Measurements from ENCODE around the gene SLC43A3.
"Not testable (repeated sequence)": the region's sequence is repeated elsewhere in the genome, so short reads cannot be mapped to it uniquely, and the experiment has no call there.

Gene SLC43A3

GRCh38 chr11:57459164-57460021 is 32.5 kb upstream of the SLC43A3 start:
- no peak for DNase-seq

DNA sequence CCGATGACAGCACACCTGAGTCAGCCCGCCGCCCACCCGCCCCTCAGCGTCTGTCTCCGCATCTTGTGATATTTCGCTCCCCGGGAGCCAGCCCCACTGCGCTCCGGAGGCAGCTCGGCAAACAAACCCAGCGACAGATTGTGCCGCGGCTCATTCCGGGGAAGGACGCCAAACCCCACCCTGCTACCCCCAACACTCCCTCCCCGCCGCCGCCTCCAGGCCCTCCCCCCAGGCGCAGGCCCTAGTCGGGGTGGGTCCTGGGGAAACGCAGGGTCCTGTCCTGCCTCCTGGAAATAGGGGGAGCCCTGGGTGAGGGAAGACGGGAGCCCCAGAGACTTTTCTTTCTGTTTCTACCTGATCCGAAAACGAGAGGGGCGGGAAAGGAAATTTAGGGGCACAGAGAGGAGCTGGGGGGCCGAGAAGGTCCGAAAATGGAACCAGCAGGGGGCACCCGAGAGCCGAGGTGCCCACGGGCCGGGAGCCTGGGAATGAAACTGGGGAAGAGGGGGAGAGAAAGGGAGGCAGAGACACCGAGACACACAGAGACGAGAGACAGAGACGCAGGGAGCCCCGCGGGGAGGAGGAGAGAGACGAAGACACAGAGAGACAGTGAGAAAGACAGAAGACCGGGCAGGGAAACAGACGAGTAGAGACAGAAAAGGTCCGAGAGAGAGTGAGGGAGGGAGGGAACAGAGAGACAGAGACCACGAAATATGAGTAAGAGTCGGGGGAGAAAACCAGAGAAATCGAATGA is 31.7 kb upstream of the SLC43A3 start:
- DNase-seq, result peak; percentile 56

- no peak for DNase-seq
Measured at GRCh38 chr11:57458060-57458409, 31.1 kb upstream of the SLC43A3 start.

GRCh38 chr11:57457643-57458023 is 30.7 kb upstream of the SLC43A3 start:
- DNase-seq, result no peak

- peak; percentile 76 for DNase-seq
Measured at GRCh38 chr11:57456960-57457642, 30.2 kb upstream of the SLC43A3 start.

DNA sequence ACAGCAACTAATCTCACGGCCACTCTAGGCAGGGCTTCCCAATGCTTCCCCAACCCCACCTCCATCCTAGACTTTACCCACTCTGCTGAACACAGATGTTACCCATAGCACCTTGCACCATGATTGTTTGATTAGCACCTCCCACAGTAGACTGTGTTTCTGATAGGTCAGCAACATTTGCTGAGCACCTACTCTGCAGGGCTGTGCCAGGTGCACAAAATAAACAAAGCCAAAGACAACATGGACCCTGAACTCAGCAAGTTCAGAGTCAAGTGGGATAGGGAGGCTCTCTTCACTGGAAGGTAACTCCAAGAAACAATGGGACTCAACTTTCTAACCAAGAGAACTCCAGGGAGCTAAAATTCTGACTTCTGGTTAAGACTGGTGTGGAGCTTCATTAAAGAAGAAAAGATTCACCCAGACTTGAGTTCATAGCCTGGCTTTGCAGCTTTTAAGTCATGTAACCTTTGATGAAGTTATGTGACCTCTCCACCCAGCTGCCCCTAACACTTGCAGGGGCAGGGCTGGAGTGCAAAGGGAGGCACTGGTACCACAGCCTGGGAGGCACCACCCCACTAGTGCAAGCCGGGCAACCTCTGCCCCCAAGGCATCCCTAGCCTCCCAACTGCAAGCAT is 26.7 kb upstream of the SLC43A3 start:
- no peak for DNase-seq

DNA sequence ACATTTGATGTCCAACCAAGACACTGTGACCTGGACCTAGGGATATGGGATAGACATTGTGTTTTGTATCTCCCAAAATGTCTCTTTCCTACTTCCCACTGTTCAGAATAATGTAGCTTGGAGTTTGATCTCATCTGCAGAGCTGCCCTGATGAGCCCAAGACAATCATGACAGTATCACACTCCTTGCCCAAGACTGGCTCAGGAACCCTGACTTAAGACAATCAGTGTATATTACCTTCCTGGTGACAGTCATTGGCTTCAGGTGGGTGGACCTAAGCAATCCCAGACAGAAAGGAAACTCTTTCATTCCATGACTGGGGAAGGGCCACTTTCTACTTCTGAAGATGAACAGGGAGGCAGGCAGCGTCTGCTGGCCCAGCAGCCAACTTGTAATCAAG is 19.1 kb upstream of the SLC43A3 start:
- DNase-seq, result no peak

- not testable (repeated sequence) for DNase-seq
Measured at GRCh38 chr11:57445122-57445394, 18.1 kb upstream of the SLC43A3 start.

GRCh38 chr11:57444362-57445121 is 17.6 kb upstream of the SLC43A3 start:
- no peak for DNase-seq

GRCh38 chr11:57440744-57441414 is 14.0 kb upstream of the SLC43A3 start:
- no peak for DNase-seq

DNA sequence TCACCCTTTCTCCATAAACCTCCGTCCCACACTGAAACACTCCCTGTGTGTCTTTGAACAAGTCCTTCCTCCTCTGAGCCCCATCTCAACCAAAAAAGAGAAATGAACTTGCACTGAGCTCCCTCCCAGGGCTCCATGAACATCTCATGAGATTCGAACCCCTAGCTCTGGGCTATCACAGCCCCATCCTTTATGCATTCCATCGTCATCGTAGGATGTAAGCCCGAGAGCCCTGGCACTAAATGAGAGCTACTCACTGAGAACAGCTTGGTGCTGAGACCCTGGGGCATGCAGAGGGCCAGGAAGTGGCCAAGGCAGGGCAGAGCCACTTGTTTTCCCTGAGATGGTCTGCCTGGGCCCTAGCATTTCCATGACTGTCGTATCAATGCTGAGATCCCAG is 12.9 kb upstream of the SLC43A3 start:
- DNase-seq, result no peak

GRCh38 chr11:57438345-57439285 is 11.7 kb upstream of the SLC43A3 start:
- no peak for DNase-seq

DNA sequence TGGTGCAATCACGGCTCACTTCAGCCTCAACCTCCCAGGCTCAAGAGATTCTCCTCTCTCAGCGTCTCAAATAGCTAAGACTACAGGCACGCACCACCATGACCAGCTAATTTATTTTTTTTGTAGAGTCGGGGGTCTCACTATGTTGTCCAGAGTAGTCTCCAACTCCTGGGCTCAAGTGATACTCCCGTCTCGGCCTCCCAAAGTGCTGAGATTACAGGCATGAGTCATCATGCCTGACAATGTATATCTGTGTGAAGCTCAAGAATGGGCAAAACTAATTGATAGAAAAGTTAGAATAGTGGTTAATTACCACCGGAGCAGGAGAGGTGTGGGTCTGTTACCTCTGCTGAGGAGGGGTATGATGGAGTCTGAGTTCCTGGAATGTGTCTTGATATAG is 9.1 kb upstream of the SLC43A3 start:
- no peak for DNase-seq

DNA sequence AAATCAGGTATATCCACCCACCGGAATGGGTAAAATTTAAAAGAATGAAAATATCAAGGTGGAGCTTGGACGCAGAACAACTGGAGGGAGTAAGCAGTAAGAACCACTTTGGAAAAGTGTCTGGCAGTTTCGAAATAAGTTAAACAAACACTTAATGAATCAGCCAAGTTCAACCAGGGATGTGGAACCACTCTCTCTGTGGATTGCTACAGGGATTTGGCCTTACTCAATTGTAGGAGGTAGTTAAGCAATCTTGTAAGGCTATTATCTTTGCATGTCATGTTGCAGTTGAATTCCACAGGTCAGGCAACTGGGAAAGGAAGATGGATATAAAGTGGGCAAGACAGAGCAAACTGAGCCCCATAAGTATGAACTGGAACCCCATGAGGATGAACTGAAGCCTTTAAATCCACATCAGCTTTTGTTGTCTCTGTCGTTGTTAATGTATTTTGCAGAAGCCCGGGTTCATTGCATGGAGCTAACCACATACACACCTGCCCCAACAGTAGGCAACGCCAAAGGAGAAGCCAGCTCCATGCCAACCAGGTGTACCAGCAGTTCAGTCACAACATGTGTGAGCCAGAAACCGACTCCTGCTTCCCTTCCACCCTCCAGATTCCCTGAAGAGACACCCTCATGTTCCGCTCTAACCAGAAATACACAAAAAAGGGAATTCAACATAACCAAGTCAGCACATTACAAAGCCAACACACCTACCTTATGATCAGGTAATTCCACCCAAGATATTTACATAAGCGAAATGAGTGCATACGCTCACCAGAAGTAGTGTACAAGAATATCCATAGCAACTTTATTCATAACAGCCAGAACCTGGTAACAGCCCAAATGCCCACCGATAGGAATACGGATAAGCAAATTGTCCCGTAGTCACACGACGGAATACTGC is 8.0 kb upstream of the SLC43A3 start:
- no peak for DNase-seq

DNA sequence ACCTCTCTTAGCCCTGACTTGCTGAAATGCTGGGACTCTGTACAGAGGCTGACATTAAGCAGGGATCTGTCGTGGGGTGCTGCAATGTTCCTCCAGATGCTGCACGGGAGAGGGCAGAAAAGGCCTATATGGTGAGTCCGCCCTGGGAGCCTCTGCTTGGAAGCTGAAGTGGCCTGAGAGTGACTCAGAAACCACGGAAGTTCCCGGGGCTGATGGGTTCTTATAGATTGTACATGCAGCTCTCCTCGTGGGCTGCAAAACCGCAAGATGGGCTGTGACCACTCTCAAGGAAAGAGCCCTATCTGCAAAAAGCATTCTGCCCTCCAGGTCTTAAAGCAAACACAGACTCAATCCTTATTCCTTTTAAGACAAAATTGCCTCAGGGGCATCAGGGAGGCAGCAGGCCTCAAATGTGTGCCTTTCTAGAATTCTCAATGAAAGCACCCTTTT is 5.8 kb upstream of the SLC43A3 start:
- no peak for DNase-seq

DNA sequence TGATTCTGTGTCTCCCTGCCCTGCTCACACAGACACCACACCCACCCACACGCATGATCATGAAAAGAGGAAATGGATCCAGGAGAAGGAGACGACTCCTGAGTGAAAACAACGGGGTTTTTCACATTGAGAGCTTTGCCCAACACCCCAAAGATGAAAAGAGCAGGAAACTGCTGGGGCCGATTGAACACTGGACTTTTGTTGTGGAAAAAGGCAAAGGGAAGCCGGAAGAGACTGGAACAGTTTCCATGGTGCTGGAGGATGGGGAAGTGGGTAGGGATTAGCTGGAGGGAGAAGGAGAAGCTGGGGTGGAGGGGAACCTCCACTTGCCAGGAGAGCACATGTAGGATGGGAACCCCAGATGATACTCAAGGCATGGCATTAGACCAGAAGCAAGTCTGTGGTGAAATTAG is 5.2 kb upstream of the SLC43A3 start:
- no peak for DNase-seq

DNA sequence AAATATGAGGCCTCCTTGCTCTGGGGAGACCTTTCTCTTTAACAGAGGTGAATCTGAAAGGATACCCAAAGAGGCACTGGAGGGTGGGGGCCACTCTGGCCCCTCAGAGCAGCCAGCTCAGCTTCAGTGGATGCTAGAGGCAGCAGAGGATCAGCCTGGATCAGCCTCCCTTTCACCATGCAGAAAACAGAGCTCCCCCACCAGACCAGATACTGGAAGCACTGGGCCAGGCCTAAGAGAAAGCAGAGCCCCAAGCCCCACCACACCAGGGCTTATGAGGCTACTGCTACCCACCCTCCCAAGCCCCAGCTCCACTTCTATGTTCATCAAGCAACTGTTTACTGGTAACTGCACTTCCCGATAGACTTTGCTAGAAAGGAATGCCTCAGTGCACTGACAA is 4.0 kb upstream of the SLC43A3 start:
- DNase-seq, result no peak

DNA sequence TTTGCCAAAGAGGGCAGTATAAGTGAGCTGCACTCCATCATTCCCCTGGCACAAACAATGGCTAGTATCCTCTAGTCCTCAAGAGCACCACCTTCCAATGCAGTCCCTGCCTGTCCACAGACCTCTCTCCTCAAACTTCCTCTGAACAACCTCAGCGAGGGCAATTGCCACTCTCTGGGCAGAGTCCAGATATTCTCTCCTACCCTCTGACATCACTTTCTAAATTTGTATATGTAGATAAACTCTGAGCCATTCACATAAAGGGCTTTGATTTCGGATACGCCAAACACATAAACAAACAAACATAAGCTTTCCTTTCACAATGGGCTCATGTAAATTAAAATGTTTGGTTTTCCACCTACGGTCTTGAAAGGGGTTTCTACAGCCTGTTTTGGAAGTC is 3.0 kb upstream of the SLC43A3 start:
- peak; percentile 38 for DNase-seq

DNA sequence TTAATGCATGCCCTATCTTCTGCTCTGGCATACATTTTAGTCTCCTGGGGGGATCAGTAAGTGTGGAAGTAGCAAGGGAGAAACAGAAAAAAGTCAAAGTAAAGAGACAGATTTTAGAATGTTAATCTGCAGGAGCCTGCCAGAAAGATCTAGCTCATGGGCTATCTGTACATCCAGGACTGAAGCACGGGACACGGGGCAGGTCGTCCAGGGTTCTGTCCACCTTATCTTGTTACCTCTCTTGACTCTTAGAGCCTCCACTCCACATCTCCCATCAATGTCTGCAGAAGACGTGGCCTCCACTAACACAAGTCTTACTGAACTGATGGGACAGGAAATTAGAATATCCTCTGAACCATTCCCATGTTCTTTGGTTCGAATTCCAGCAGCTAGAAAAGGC is 1.7 kb upstream of the SLC43A3 start:
- no peak for DNase-seq

- DNase-seq, result no peak
Measured at GRCh38 chr11:57427727-57428082, 784 bp upstream of the SLC43A3 start.
